HepG2 (cell line): Measurements from ENCODE around the gene PAIP2. TPM values are rescaled to one million over a fixed set of nuclear protein-coding genes. Genes with fewer than 3 reads are reported as not detected.

ENCODE experiments used
- CHD2 ChIP-seq: IDR thresholded peaks from 2 replicates; pipeline ENCODE4 v1.6.1; 2011; ENCODE audit warnings: low read depth, low read length, improper control_type of control experiment
- CREB1 ChIP-seq, 2 experiments: fragments of 450-650 bp in 1 of 2; IDR thresholded peaks; 2 replicates each; pipeline ENCODE4 v1.6.1; 2016 to 2017; ENCODE audit warnings: control low read depth in 1 of 2, mild to moderate bottlenecking in 1 of 2, missing compliant biosample characterization in 1 of 2, missing genetic modification characterization in 1 of 2
- ELF4 ChIP-seq: sonication (generic); formaldehyde crosslinking; IDR thresholded peaks from 2 replicates; pipeline ENCODE4 v1.5.0; 2020; ENCODE audit warnings: missing genetic modification reagents, mild to moderate bottlenecking, moderate library complexity, borderline replicate concordance
- FOXO4 ChIP-seq: sonication (generic); formaldehyde crosslinking; conservative IDR thresholded peaks from 2 replicates; pipeline ENCODE4 v1.8.1; 2023; ENCODE audit warnings: missing genetic modification reagents
- FOXP1 ChIP-seq, 2 experiments: fragments of 450-650 bp in 1 of 2; IDR thresholded peaks; 2 replicates each; pipeline ENCODE4 v1.6.1; 2017 to 2018; ENCODE audit warnings: antibody characterized with exemption in 1 of 2
- IKZF5 ChIP-seq: IDR thresholded peaks from 2 replicates; pipeline ENCODE4 v1.6.1; 2018; ENCODE audit warnings: missing genetic modification reagents, mild to moderate bottlenecking, missing compliant biosample characterization
- MXI1 ChIP-seq: IDR thresholded peaks from 3 replicates; pipeline ENCODE4 v1.6.1; 2012; ENCODE audit warnings: low read depth, low read length, inconsistent platforms, borderline replicate concordance
- SP140L ChIP-seq: sonication (generic); formaldehyde crosslinking; IDR thresholded peaks from 2 replicates; pipeline ENCODE4 v1.4.0; 2020; ENCODE audit warnings: missing genetic modification reagents, borderline replicate concordance
- ZNF274 ChIP-seq: sonication (generic); formaldehyde crosslinking; IDR thresholded peaks from 2 replicates; pipeline ENCODE4 v1.5.1; 2020; ENCODE audit warnings: mild to moderate bottlenecking, missing genetic modification reagents
- ZNF691 ChIP-seq: sonication (generic); formaldehyde crosslinking; IDR thresholded peaks from 2 replicates; pipeline ENCODE4 v1.4.0; 2020; ENCODE audit warnings: missing genetic modification reagents, low read depth, mild to moderate bottlenecking, borderline replicate concordance
- ZNF7 ChIP-seq: IDR thresholded peaks from 2 replicates; pipeline ENCODE4 v1.6.1; 2016; ENCODE audit warnings: missing biosample characterization, missing genetic modification reagents
- ZNF780A ChIP-seq: sonication (generic); formaldehyde crosslinking; IDR thresholded peaks from 2 replicates; pipeline ENCODE4 v1.8.0; 2022; ENCODE audit warnings: mild to moderate bottlenecking, missing genetic modification reagents, moderate library complexity
- ZSCAN22 ChIP-seq: sonication (generic); formaldehyde crosslinking; IDR thresholded peaks from 2 replicates; pipeline ENCODE4 v1.4.0; 2020; ENCODE audit warnings: mild to moderate bottlenecking, missing genetic modification reagents
- polyA plus RNA-seq, 8 experiments: library from polyadenylated mRNA; depleted of rRNA in 3 of 8; stranded (reverse) in 7 of 8; unstranded in 1 of 8; fragments of >200 nt; fragmentation: Illumina TruSeq in 4 of 8; extraction: Trizol in 4 of 8; gene quantifications; 2 replicates each; pipeline versions ENCODE4 v1.2.1 to v1.2.3, GENCODE V29; 2011 to 2016; ENCODE audit warnings: low read depth in 4 of 8, missing spikeins in 1 of 8, mixed read lengths in 1 of 8; ENCODE audit not compliant: insufficient read depth in 1 of 8
- total RNA-seq, 5 experiments: library from RNA; depleted of rRNA; stranded (reverse); fragments of >200 nt; fragmentation: Illumina TruSeq; extraction: Trizol; gene quantifications; 2 replicates each; pipeline ENCODE4 v1.2.3, GENCODE V29; 2016; ENCODE audit warnings: low read depth in 1 of 5
- TF ChIP-seq, protein P1 (sequence below): sonication (generic); formaldehyde crosslinking; IDR thresholded peaks from 2 replicates; pipeline ENCODE4 v1.5.1; 2020; ENCODE audit warnings: missing genetic modification reagents, mild to moderate bottlenecking, borderline replicate concordance
- TF ChIP-seq, protein P2 (sequence below): sonication (generic); formaldehyde crosslinking; IDR thresholded peaks from 2 replicates; pipeline ENCODE4 v1.5.0; 2020; ENCODE audit warnings: missing genetic modification reagents, mild to moderate bottlenecking, borderline replicate concordance
- TF ChIP-seq, protein P3 (sequence below): sonication (generic); formaldehyde crosslinking; IDR thresholded peaks from 2 replicates; pipeline ENCODE4 v1.4.0; 2020; ENCODE audit warnings: missing genetic modification reagents, borderline replicate concordance

Gene PAIP2
- total and polyA plus RNA-seq, 2 of the 13 experiments (the other 11 are each of a cell fraction or from before 2014, with no cell fraction given) = 61.5 to 76.3 TPM

DNA sequence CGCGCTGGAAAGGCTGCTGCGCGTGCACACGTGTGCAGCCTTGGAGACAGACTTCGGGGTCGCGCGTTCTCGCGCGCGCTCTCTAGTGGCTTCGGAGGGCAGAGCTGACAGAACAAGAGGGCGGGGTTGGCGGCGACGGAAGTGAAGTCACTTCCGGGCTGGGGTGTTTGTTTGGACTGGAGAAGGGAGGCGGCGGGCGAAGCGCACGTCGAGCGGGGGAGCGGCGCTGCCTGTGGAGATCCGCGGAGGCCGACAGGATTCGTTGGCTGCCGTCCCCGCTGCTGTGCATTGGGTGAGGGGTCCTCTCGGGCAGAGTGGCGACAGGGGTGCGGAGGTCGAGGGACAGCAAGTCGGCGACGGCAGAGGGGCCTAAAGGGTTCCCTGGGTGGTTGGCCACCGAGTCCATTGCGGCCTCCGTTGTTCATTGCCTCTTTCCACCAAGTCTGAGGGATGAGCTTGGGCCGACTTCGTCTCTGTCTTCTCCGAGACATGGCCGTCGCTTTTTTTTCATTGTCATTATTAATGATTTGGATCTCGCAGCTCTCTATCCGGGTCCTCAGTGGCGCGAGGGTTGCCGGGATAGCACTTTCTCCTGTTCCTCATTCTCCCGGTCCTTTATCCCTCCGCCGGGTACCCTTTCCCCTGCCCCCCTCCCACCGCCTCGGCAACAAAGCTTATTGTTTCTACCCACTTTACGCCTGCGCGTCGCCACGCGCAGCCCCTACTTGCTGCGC is at the start of gene PAIP2 (continued):
- TF ChIP-seq FOXP1 (IDR thresholded peaks at IDR 0.05) (no peak), FOXP1 (CRISPR knock-in tag; IDR thresholded peaks at IDR 0.05) (0 out of 2 replicates have a peak, but pooled peaks have one; percentile 23), CREB1 (IDR thresholded peaks at IDR 0.05) (peak; percentile 89), CREB1 (CRISPR knock-in tag; IDR thresholded peaks at IDR 0.05) (peak; percentile 96), ZNF7 (CRISPR knock-in tag) (no peak), ZNF780A (CRISPR knock-in tag) (peak; percentile 74; the same call in 1 of the 2 replicates), ELF4 (CRISPR knock-in tag) (no peak), ZSCAN22 (CRISPR knock-in tag) (no peak), SP140L (no peak), FOXO4 (no peak), IKZF5 (CRISPR knock-in tag) (peak; percentile 78; the same call in 1 of the 2 replicates), CHD2 (0 out of 2 replicates have a peak, but pooled peaks have one; percentile 10), ZNF274 (peak; percentile 66), ZNF691 (CRISPR knock-in tag) (peak; percentile 85), MXI1 (peak; percentile 99)
- TF ChIP-seq, protein P1, sequence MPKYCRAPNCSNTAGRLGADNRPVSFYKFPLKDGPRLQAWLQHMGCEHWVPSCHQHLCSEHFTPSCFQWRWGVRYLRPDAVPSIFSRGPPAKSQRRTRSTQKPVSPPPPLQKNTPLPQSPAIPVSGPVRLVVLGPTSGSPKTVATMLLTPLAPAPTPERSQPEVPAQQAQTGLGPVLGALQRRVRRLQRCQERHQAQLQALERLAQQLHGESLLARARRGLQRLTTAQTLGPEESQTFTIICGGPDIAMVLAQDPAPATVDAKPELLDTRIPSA (CRISPR knock-in tag) = peak; percentile 80; the same call in 1 of the 2 replicates
- TF ChIP-seq, protein P2, sequence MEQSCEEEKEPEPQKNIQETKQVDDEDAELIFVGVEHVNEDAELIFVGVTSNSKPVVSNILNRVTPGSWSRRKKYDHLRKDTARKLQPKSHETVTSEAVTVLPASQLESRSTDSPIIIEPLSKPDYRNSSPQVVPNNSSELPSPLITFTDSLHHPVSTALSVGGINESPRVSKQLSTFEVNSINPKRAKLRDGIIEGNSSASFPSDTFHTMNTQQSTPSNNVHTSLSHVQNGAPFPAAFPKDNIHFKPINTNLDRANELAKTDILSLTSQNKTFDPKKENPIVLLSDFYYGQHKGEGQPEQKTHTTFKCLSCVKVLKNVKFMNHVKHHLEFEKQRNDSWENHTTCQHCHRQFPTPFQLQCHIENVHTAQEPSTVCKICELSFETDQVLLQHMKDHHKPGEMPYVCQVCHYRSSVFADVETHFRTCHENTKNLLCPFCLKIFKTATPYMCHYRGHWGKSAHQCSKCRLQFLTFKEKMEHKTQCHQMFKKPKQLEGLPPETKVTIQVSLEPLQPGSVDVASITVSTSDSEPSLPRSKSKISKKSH (CRISPR knock-in tag) = no peak
- TF ChIP-seq, protein P3, sequence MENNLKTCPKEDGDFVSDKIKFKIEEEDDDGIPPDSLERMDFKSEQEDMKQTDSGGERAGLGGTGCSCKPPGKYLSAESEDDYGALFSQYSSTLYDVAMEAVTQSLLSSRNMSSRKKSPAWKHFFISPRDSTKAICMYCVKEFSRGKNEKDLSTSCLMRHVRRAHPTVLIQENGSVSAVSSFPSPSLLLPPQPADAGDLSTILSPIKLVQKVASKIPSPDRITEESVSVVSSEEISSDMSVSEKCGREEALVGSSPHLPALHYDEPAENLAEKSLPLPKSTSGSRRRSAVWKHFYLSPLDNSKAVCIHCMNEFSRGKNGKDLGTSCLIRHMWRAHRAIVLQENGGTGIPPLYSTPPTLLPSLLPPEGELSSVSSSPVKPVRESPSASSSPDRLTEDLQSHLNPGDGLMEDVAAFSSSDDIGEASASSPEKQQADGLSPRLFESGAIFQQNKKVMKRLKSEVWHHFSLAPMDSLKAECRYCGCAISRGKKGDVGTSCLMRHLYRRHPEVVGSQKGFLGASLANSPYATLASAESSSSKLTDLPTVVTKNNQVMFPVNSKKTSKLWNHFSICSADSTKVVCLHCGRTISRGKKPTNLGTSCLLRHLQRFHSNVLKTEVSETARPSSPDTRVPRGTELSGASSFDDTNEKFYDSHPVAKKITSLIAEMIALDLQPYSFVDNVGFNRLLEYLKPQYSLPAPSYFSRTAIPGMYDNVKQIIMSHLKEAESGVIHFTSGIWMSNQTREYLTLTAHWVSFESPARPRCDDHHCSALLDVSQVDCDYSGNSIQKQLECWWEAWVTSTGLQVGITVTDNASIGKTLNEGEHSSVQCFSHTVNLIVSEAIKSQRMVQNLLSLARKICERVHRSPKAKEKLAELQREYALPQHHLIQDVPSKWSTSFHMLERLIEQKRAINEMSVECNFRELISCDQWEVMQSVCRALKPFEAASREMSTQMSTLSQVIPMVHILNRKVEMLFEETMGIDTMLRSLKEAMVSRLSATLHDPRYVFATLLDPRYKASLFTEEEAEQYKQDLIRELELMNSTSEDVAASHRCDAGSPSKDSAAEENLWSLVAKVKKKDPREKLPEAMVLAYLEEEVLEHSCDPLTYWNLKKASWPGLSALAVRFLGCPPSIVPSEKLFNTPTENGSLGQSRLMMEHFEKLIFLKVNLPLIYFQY (CRISPR knock-in tag) = no peak
